Ascending aorta (tissue), 2 donors: ENCODE results near the gene LCTL. TPM values are rescaled to one million over a fixed set of nuclear protein-coding genes. Genes with fewer than 3 reads are reported as not detected.

Experiments used
- DNase-seq, 2 donors: peaks; one replicate each; pipeline ENCODE4 v3.0.0-alpha.2; 2019; ENCODE audit warnings: low spot score in 2 of 2
- H3K27ac ChIP-seq, 2 donors: fragments of 200-600 bp; sonication (generic); one replicate each; pipeline ENCODE4 v1.5.1; 2016 to 2017; ENCODE audit warnings: mild to moderate bottlenecking in 1 of 2
- H3K27me3 ChIP-seq: fragments of 200-600 bp; sonication (generic); one replicate; pipeline ENCODE4 v1.5.1; 2017
- H3K36me3 ChIP-seq, 2 donors: fragments of 200-600 bp; sonication (generic); one replicate each; pipeline ENCODE4 v1.5.1; 2016
- H3K4me1 ChIP-seq, 2 donors: fragments of 200-600 bp; sonication (generic); one replicate each; pipeline ENCODE4 v1.5.1; 2016 to 2017; ENCODE audit warnings: mild to moderate bottlenecking in 1 of 2
- H3K4me3 ChIP-seq, 2 donors: fragments of 200-600 bp; sonication (generic); one replicate each; pipeline ENCODE4 v1.5.1; 2016 to 2017; ENCODE audit warnings: mild to moderate bottlenecking in 1 of 2
- H3K9me3 ChIP-seq, 2 donors: fragments of 200-600 bp; sonication (generic); one replicate each; pipeline ENCODE4 v1.5.1; 2016
- CTCF ChIP-seq, 3 experiments: fragments of 200-600 bp in 2 of 3; fragments of 450-650 bp in 1 of 3; sonication (generic) in 2 of 3; IDR thresholded peaks; one replicate each; pipeline ENCODE4 v1.5.1; 2016 to 2019; ENCODE audit warnings: antibody characterized with exemption in 3 of 3, mild to moderate bottlenecking in 1 of 3, moderate library complexity in 1 of 3
- intact Hi-C: fragments of 100-400 bp; cut with DNase I; formaldehyde crosslinking; loops from one replicate; pipeline ENCODE4 v1.15.1; 2023
- total RNA-seq: library from RNA; depleted of rRNA; stranded (reverse); fragments of >200 nt; gene quantifications from one replicate; pipeline ENCODE4 v1.1.0, GENCODE V29; 2016

LCTL gene
- total RNA-seq, 1 donor from 2014 or later = not detected

GRCh38 chr15:66563566-66564110, 2.2 kb downstream of the LCTL start:
- H3K4me1 ChIP-seq = no peaks in the 10 kb centered on the region
- H3K36me3 ChIP-seq = no peaks in the 10 kb centered on the region
- H3K27me3 ChIP-seq = no peaks in the 10 kb centered on the region
- H3K27ac ChIP-seq = no peak overlapping the region
- TF ChIP-seq CTCF (IDR thresholded peaks at IDR 0.05) = no peak
- H3K4me3 ChIP-seq = no peak overlapping the region
- DNase-seq = no peak
- intact Hi-C loops = no loop called here
- H3K9me3 ChIP-seq = no peaks in the 10 kb centered on the region

- no peaks in the 10 kb centered on the region for H3K9me3 ChIP-seq
- intact Hi-C loops = no loop called here
- DNase-seq = no peak
- no peak overlapping the region for H3K4me3 ChIP-seq
- no peak for TF ChIP-seq CTCF (IDR thresholded peaks at IDR 0.05)
- H3K27ac ChIP-seq = no peak overlapping the region
- no peaks in the 10 kb centered on the region for H3K4me1 ChIP-seq
- H3K27me3 ChIP-seq = no peaks in the 10 kb centered on the region
- H3K36me3 ChIP-seq = no peaks in the 10 kb centered on the region
Measured at GRCh38 chr15:66563126-66563525, 2.7 kb downstream of the LCTL start.

GRCh38 chr15:66560856-66561525, 4.8 kb downstream of the LCTL start:
- H3K4me1 ChIP-seq = no peaks in the 10 kb centered on the region
- peaks cover 0 to under 1% of the 10 kb centered on the region in 2 donors for H3K9me3 ChIP-seq
- TF ChIP-seq CTCF (IDR thresholded peaks at IDR 0.05) = no peak
- no peak overlapping the region for H3K27ac ChIP-seq
- no peak for DNase-seq
- intact Hi-C loops = no loop called here
- no peaks in the 10 kb centered on the region for H3K27me3 ChIP-seq
- no peaks in the 10 kb centered on the region for H3K36me3 ChIP-seq
- no peak overlapping the region for H3K4me3 ChIP-seq

- no peak overlapping the region for H3K27ac ChIP-seq
- TF ChIP-seq CTCF (IDR thresholded peaks at IDR 0.05) = no peak
- no peaks in the 10 kb centered on the region for H3K4me1 ChIP-seq
- no peak overlapping the region for H3K4me3 ChIP-seq
- intact Hi-C loops = no loop called here
- no peak for DNase-seq
- H3K27me3 ChIP-seq = no peaks in the 10 kb centered on the region
- H3K36me3 ChIP-seq = no peaks in the 10 kb centered on the region
- peaks cover 0 to 4% of the 10 kb centered on the region in 2 donors for H3K9me3 ChIP-seq
Measured at GRCh38 chr15:66558271-66558670, 7.5 kb downstream of the LCTL start.

GRCh38 chr15:66555685-66556084, 10.1 kb downstream of the LCTL start:
- Histone ChIP-seq H3K4me1 (no peaks in the 10 kb centered on the region), H3K27ac (no peak overlapping the region), H3K4me3 (no peak overlapping the region), H3K36me3 (no peaks in the 10 kb centered on the region), H3K27me3 (no peaks in the 10 kb centered on the region), H3K9me3 (peaks cover 0 to 4% of the 10 kb centered on the region in 2 donors)
- intact Hi-C loops = no loop called here
- no peak for DNase-seq
- TF ChIP-seq CTCF (IDR thresholded peaks at IDR 0.05) = no peak
